Hematopoietic multipotent progenitor cell treated with erythropoietin and hydrocortisone succinate and interleukin-3 and kit ligand, for 17 days (in vitro differentiated cells): ENCODE data around the gene SEC61A2.
"Not testable (repeated sequence)": the region's sequence is repeated elsewhere in the genome, so short reads cannot be mapped to it uniquely, and the experiment has no call there.

Source experiments
- DNase-seq: peaks from one replicate; pipeline ENCODE4 v3.0.0-alpha.2; 2015; ENCODE audit warnings: low spot score

Gene SEC61A2

GRCh38 chr10:12129222-12130111, at the start of gene SEC61A2:
Gene SEC61A2 (plus strand): TSS chr10:12129677. CDS start chr10:12129788, 111 bp downstream.
- DNase-seq = peak; percentile 99

DNA sequence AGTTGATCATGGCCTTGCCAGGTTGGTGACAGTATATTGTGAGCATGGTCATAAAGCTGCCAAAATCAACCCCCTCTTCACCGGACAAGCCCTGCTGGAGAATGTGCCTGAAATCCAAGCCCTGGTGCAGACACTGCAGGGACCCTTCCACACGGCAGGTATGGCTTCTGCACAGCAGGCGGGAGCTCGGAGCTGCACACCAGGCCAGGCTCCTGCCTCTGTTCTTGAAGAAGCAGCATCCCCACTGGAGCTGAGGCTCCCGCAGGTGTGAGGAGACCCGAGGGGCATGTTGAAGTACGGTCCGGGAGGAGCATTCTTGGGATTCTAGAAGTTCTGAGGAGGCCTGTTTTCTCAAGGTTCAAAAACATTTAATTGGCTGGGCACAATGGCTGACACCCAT, 48.0 kb upstream of the SEC61A2 start:
- DNase-seq = no peak

DNA sequence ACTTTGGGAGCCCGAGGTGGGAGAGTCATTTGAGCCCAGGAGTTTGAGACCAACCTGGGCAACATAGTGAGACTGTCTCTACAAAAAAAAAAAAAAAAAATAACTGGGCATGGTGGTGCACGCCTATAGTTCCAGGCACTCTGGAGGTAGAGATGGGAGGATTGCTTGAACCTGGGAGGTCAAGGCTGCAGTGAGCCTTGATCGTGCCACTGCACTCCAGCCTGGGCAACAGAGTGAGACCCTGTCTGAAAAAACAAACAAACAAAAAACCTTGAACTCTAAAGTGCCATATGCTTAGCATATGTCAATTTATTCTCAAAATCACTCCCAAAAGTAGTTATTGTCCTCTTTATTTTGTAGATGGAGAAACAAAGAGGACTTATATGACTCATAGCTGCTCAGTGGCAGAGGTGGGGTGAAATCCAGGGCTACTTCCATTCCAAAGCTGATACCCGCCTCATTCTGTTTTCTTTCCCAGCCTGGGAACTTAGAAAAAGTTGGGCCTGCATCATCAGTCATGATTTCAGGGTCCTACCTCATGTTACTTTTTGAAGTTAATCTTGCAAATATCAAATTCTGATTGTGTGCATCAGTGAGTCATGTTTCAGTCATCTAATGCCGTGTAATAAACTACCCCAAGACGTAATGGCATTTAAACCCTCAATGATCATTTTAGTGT, 47.5 kb upstream of the SEC61A2 start:
- no peak for DNase-seq

DNA sequence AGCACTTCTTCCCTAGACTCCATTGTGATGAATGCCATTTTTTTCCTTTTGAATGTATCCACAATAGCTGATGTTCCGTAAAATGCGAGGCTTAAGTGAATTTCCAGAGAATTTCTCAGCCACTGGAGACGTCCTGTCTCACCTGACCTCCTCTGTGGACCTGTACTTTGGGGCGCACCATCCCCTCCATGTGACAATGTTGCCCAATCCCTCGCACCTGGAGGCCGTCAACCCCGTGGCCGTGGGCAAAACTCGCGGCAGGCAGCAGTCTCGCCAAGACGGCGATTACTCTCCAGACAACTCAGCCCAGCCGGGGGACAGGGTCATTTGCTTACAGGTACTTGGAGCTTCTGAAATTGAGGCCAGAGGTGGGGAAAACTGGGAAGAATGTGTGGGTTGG, 40.6 kb upstream of the SEC61A2 start:
- no peak for DNase-seq

DNA sequence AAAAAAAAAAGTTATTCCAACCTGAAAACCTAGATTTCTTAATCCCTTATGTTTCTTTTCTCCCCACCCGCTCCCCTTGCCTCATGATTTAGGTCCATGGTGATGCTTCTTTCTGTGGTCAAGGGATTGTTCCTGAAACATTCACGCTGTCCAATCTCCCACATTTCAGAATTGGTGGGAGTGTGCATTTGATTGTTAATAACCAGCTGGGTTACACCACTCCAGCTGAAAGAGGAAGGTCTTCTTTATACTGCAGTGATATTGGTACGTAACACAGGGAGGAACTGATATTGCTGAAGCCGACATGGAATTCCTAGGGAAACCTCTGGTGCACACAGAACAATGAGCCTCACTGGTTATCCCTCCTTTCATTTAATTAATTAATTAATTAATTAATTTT, 38.1 kb upstream of the SEC61A2 start:
- no peak for DNase-seq

GRCh38 chr10:12097361-12097760, 32.1 kb upstream of the SEC61A2 start:
- DNase-seq = not testable (repeated sequence)

DNA sequence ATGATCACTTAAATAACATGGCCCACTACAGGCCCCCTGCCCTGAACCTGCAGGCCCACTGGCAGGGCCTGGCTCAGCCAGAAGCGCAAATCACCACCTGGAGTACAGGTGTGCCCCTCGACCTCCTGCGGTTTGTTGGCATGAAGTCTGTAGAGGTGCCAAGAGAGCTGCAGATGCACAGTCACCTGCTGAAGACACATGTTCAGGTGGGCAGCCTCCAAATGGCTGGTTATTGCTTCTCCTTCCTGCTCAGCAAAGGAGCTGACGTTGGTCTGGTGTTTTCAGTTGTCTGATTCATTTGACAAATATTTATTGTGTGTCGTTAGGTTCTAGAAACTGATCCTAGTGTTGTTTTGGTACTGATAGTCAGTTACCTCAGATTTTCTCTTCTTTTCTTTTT, 31.7 kb upstream of the SEC61A2 start:
- DNase-seq = no peak

DNA sequence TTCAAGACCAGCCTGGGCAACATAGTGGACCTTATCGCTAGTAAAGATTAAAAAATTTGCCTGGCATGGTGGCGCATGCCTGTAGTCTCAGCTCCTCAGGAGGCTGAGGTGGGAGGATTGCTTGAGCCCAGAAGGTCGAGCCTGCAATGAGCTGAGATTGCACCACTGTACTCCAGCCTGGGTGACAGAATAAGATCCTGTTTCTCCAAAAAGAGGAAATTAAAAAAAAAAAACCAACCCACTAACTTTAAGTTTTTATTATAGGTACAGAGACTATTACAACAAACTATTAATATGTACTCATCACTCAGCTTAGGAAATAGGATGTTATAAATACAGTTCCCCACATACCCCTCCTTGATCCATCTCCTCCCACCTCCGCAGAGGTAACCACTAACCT, 30.5 kb upstream of the SEC61A2 start:
- no peak for DNase-seq

GRCh38 chr10:12103802-12104201, 25.7 kb upstream of the SEC61A2 start:
- DNase-seq = no peak

DNA sequence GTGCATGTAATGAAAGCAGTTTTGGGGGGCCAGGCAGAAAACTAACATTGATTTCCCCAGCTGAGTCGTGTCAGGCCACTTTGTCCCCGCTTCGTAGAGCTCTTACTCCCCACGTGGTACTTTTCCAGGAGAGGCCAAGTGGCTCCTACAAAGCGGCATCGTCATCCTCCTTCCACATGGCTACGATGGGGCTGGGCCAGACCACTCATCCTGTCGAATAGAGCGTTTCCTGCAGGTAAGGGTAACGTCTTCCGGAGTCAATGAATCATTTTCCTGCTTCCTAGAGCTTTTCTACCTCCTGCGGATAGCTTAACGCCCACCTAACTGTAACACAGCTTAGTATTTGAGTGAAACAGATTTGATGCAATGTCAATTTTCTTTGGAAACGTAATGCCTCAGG, 21.7 kb upstream of the SEC61A2 start:
- DNase-seq = no peak

DNA sequence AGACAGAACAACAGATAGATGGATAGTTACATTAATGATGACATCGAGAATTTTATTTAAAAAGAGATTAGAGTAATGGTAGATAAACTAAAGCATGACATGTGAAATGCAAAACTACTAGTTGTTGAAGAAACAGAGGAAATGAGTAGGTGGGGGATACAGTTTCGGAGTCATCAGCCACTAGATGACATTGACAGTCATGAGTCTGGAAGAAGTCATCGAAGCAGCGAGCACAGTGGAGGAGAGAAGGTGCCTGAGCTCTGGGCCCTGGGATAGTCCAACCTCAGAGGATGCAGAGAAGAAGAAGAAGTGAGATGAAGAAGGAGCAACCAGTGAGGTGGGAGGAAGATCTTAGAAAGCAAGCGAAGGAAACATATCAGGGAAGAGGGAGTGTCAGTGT, 20.2 kb upstream of the SEC61A2 start:
- DNase-seq = no peak

GRCh38 chr10:12111528-12111927, 17.9 kb upstream of the SEC61A2 start:
- DNase-seq = no peak

GRCh38 chr10:12113627-12114026, 15.8 kb upstream of the SEC61A2 start:
- no peak for DNase-seq

DNA sequence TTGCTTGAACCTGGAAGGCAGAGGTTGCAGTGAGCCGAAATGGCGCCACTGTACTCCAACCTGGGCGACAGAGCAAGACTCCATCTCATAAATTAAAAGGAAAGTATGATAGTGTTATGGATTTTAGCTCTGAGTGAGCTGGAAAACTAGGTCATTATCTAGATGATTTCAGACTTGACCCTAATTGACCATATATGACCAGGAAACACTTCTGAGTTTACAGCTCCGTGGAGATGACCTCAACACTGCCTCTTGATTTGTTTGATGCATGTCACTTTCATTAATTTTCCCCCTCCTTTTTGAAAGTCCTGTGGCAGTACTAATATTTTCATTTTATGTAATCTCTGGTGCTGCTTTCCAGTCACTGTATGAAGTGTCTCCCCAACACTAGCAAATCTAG, 7.8 kb upstream of the SEC61A2 start:
- DNase-seq = no peak

DNA sequence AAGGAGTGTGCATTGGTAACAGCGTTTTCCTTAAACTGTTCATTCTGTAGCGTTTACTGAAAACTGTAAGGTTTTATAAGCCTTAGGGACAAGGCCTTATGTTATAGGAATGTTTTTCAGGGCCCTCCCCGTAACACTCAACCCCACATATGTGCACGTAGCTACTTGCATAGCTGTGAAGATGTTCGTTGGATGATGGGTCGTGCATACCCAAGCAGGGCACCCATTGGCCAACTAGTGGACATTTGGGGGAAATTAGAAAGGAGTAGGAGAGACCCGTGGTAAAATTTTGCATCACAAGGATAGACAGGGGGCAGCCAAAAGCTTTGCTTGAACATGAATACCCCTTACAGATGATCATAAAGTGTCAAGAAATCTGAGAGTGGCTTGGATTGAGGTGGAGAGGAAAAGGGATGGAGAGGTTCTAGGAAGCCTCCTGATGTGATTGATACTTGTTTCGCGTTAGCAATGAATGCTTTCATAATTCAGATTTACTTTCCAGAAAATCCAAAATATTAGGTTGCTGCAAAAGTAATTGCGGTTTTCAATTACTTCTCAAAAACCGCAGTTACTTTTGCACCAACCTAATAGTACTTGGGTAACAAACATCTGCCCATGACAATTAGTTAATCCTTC, 878 bp downstream of the SEC61A2 start:
- peak; percentile 65 for DNase-seq

GRCh38 chr10:12135631-12136030, 6.2 kb downstream of the SEC61A2 start:
- DNase-seq = no peak

DNA sequence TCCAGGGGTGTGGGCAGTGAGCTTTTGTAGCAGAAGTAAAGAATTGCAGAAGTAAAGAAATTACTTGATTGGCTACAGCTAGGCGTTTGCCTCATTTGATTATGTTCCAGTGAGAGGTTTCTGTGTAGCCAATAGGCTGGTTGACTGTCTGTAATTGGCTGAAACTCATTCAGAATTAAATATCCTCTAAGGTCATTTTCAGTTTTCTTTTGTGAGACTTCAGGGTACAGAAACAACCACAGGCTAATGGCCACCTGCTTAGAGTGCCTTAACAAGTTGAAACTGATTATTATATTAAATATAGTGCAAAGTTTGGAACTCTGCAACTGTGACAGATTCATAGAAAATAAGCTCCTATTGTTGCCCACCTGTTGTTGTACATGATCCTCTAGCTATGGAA, 10.6 kb downstream of the SEC61A2 start:
- no peak for DNase-seq

DNA sequence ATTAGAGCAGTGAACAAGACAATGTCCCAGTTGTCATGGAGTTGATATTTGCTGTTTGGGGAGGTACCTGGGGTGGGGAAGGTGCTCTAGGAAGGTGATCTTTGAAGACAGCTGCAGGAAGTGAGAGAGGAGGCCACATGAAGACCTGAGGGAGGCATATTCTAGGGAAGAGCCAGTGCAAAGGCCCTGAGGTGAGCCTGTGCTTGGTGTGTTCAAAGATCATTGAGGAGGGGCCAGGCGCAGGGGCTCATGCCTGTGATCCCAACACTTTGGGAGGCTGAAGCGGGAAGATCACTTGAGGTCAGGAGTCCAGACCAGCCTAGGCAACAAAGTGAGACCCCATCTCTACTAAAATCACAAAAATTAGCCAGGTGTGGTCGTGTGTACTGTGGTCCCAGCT, 15.1 kb downstream of the SEC61A2 start:
- DNase-seq = no peak

GRCh38 chr10:12150163-12150562, 20.7 kb downstream of the SEC61A2 start:
- no peak for DNase-seq

DNA sequence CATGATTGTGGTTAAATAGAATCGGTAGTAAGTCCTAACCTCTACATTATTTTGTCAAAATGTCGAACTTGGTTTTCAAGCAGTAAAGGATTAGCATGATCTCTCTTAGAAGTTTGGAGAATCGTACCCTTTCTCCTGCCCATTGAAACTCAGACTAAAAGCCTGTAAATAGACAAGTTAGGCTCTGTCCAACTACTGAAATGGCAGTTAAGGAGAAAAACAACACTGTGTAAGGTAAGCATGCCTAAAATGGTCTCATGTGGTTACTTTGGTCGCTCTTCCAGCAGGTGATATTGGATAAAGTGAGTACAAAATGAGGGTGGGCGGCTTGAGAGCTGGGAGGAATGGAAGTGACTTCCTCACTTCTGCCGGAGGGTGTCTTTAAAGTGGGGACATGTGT, 25.0 kb downstream of the SEC61A2 start:
- no peak for DNase-seq

DNA sequence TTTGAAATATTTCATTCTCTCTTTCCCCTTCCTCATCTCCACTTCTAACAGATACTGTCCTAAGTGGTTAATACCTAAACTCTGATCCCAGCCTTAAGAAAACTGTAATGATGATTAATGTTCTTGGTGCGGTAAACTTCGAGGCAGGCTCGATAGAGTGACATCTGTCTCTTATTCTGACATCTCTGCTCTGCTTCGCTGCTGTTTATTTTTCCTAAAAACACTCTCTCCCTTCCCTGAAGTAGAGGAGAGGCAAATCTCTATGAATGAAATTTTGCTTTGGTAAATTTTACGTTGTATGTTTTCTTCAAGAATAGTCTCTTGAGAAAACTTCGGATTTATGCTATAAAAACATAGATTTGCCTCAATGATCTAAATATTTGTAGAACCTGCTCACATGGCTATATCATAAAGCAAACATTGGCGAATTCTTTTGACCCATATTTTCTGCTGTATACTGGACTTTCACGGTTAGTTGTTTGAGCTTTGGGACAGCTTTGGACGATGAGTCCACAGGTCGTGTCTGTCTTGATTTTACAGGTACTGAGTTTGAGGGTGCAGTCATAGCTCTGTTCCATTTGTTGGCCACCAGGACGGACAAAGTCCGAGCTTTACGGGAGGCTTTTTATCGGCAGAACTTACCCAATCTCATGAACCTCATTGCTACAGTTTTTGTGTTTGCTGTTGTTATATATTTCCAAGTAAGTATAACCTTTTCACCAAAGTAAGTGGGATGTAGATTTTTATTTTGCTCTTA, 27.1 kb downstream of the SEC61A2 start:
- DNase-seq = no peak

- no peak for DNase-seq
These were observed 28.6 kb downstream of the SEC61A2 start for GRCh38 chr10:12158111-12158510.
